Stimulated activated CD4-positive, alpha-beta T cell treated with anti-CD3 and anti-CD28 coated beads, Interleukin-1b, Interleukin-23, amount 100 ng/mL, for 4 hours (primary cell): ENCODE results near the gene CDK17.
"Not testable (repeated sequence)": the region's sequence is repeated elsewhere in the genome, so short reads cannot be mapped to it uniquely, and the experiment has no call there.

Source experiments
- DNase-seq, 2 donors: peaks; one replicate each; pipeline ENCODE4 v3.0.0-alpha.2; 2020; ENCODE audit warnings: low read depth in 2 of 2

CDK17 gene

DNA sequence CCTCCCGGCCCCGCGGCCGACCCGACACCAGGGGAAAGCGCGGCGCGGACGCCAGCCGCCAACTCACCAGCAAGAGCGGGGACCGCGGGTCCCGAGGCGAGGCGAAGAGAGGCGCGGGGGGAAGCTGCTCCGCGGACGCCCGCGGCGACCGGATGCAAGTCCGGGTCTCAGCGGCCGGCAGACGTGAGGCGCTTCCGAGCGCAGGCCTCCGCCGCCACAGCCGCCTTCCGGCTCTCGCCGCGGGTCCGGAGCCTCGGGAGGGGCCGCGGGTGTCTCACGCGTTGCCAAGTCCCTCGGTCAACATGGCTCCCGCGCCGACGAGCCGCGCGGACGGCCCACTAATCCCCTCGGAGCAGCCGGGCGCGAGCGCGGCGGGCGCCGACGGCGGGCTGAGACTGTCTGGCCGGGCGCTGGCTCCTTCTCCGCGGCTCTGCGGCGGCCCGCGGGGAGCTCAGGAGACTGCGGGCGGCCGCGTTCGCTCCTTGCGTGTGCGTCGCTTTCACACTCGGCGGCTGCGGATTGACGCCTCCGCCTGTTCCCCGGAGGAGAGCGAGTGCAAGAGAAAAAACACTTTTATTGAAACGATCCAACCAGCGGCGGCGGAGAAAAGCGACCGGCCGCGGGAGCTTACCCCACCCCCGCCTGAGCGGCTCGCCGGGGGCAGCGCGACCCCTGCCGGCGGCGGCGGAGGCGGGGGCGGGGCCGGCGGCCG lies at the start of gene CDK17:
TSS of gene CDK17 (minus strand) at position 521 of the 712 bp plus-strand sequence. CDS start 65,603 bp downstream, outside the sequence.
- peak; percentile 78 to 82 for DNase-seq

DNA sequence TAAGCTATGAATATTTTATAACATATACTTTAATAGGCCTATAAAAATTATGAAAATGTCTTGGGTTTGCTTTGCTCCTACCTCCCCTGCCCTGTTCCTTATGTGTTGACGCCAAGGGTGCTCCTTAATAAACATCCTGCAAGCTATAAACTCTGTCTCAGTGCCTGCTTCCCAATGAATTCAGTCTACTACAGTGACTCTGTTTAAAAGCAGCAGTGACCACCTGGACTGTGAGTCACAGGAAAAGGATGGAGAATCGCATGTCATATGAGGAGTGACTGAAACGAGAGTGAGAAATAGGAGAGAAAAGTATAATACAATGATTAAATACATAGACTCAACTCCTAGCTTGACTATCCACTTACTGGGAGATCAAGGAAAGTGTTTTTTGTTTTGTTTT lies 48.1 kb upstream of the CDK17 start:
- no peak for DNase-seq

DNA sequence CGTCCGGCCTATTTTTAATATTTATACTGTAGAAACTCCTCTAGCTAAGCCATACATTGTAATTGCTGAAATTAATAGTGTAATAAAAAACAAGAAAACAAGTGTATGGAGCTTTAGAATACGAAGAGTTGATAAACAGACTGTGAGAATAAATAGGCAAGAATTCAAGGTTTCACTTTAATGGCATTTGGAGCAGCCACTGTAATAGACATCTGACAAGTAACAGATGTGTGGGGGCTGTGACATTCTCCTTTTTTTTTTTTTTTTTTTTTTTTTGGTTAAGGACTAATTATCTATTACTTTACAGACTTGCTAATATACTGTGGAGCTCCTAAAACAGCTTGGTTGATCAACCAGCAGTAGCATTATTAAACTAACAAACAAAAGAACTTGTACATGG lies 47.0 kb upstream of the CDK17 start:
- DNase-seq: no peak

DNA sequence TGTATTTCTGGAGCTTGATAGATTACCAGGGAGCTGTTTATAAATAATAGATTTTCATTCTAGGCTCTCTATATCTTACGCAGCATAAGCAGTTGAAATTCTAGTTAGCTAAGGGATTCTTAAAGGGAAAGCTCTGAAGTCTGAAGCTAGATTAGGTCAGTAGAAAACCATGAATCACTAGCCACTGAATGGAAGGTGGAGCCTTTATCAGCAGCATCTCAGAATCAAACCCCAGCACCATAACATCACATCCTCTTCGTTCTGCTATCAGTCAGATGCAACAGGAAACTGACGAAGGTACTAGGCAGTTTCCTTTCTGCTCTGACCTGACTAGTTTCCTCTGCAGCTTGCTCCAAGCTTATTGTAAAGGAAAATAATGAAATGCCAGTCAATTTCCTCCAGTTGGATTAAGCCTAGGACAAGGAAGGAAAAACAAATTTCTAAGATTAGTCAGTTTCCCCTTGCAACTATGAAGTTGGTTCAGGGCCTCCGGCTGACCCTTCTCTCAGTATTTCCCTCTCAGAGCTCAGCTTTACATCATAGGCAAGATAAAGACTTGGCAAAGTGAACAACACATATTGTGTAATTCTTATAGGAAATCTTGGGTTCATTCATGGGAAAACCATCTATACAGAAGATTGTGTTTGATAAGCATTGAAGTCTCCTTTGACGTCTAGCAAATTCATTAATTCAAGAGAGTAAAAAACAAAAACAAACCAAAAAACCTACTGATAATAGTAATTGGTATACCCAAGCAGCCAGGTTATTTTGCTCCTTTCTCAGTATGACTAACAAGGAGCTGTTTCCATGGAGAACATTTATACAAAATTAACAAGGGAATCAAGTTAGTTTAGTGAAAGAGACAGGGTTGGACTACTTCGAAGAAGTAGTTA lies 45.7 kb upstream of the CDK17 start:
- DNase-seq: peak in 1 of 2 donors; percentile 52

DNA sequence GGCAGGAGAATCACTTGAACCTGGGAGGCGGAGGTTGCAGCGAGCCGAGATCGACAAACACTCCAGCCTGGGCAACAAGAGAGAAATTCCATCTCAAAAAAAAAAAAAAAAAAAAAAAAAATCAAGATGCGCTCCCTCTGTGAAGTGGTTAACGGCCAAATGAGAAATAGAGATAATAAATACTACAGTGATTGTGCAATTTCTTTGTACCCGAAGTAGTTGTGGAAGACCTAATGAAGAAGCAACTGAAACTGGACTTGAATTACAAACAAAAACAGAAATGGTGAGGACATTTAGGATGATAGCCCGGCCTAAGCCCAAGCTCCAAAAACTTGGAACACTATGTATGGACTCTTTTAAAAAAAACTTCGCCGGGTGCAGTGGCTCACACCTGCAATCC lies 44.2 kb upstream of the CDK17 start:
- no peak for DNase-seq

DNA sequence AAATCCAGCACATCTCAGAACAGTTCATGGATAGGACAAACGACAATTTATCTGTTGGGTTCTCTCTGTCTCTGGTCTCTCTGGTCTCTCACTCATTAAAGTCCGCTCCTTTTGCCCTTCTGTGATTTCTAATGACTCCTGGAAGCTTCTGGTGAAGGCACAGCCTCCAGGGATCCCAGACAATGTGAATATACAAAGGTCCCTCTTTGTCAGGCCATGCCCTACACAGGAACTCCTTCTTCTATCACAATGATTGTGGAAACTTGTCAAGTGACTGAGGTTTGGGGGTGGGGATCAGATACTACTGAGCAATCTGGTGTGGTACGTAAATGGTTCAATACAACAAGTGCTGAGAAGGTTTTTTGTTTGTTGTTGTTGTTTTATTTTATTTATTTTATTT lies 42.7 kb upstream of the CDK17 start:
- no peak for DNase-seq

DNA sequence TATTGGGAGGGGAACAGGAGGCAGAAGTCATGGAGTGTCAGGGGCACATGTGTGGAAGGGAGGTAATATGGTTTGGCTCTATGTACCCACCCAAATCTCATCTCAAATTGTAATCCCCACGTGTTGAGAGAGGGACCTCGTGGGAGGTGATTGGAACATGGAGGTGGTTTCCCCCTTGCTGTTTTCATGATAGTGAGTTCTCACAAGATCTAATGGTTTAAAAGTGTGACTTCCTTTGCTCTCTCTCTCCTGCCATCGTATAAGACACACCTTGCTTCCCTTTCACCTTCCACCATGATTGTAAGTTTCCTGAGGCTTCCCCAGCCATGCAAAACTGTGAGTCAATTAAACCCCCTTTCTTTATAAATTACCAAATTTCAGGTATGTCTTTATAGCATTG lies 41.6 kb upstream of the CDK17 start:
- DNase-seq: no peak

DNA sequence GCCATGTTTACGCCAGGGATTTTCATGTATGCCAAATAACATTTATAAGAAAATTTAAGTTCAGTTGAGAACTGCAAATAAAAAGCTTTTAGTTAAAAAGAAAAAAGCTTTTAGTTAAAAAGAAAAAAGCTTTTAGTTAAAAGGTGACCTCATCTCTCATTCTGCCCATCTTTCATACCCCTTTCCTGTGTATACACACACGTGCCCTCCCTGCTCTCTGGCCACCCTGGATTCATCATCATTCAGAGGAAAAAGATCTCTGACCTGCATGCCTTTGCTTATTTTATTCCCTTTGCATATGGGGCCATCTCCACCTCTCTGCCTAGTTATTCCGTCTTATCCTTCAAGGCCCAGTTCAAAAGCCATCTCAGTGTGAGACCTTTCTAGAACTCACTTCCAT lies 38.1 kb upstream of the CDK17 start:
- DNase-seq: no peak

DNA sequence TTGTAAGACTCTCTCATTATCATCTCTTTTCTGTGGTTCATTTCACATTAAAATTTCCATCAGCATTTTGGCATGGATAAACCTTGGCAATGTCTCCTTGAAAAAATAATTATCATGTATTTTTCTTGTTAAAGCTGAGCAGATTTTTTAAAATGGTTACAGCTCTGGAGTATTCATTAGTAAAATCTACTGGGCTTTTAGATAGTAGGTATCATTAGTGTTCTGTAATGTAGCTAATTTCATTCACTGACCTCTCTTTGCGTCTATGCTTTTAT lies 36.9 kb upstream of the CDK17 start:
- DNase-seq: no peak

DNA sequence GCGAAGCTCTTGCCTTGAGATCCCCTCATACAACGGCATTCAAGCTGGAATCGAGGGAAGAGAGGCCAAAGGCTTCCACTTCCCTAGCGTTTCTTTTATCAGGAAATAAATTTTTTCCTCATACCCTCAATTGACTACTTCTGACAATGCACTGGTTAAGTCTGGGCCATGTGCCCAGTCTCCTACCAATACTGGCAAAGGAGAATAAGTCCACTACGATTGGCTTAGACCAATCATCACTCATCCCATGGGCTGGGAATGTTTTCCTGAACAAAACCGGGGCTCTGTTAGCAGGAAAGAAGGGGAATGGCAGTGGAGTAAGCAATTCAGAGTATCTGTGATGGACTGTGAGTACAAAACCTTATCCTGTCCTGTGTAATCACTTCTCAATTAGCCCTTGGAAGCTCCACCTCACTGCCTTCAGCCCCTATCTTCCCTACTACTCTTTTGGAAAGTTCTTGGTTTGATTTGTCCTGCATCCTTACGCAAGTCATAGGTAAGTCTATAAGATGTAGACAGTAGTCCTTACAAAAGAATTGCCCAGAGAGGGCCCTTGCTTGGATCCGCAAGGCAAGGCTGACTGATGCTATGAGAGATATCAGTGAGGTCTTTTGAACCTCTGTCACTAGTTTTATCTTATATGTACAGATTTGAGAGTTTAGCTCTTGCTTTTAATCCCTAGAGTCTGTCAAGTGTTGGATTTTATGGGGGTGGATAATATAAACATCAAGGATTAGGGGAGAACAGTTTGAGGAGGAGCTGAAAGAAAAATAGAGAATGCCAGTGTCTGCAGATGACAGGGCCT lies 36.3 kb upstream of the CDK17 start:
- DNase-seq: no peak

DNA sequence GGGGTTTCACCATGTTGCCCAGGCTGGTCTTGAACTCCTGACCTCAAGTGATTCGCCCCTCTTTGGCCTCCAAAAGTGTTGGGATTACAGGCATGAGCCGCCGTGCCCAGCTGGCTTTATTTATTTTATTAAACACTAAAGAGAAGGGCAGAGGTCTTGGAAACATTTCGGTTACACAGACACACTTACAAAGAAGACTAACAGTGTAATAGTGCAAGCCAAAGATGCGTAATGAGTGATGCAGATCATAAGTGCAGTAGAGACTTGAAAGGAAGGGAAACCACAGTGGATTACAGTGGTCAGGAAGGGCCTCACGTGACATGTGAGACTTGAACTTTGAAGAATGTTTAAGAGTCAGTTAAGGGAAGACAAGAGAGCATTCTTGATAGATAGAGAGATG lies 33.9 kb upstream of the CDK17 start:
- DNase-seq: peak in 1 of 2 donors; percentile 52

DNA sequence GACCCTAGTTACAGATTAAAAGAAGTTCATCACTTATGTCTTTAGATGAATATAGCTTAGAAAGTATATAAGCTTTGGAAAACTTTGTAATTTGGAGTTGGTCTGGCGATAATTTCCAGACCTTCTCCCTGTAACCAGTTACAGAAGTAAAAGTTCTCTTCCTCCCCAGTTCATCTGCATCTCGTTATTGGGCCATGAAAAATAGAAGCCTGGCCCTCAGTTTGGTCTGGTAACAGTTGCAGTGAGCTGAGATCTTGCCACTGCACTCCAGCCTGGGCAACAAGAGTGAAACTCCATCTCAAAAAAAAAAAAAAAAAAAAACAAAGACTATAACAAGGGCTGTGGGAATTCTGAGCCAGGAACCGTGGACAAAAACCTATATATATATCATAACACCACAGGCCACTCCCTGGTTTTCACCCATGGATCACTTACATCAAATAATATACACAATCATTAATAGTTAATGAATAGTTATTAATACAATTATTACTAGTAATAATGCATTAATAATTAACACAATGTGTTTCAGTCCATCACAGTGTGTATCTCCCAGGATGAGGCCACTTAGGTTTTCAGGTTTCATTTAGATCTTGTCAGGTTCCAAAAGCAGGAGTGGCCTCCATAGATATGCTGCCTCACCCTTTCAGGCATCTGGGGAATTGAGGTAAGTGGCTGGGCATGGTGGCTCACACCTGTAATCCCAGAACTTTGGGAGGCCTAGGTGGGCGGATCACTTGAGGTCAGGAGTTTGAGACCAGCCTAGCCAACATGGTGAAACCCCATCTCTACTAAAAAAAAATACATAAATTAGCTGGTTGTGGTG lies 32.5 kb upstream of the CDK17 start:
- not testable (repeated sequence) for DNase-seq

DNA sequence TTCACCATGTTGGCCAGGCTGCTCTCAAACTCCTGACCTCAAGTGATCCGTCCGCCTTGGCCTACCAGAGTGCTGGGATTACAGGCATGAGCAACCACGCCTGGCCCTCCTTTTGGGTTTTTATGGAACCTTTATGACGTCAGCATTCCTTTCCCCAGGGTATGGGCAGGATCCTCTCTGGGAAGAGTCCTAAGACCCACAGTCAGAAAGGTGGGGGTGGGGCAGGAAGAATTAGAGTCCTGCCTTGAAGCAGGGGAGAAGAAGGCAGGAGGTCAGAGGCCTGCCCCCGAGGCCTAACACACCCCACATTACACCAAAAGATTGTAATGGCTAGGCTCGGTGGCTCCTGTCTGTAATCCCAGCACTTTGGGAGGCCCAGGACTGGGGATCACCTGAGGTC lies 30.8 kb upstream of the CDK17 start:
- DNase-seq: no peak

DNA sequence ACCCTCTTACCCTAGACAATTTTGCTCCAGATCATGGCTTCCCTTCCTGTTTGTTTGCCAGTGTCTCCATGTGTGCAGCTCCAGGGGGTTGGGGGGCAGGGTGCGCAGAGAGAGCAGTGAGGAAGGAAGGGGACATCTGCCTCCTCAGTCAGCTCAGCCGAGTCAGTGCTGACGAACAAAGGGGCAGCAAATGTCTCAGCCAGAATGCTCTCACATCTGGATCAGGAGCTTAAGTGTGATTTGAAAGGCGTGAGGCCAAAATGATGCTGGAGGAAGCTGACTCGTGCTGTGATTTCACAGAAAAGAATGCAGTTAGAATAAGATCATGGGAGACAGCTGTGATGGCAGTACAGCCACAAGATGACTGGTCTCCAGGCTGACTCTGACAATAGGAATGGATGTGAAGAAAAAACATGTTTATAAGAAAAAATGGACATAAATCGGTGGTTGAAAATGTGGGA lies 27.1 kb upstream of the CDK17 start:
- peak in 1 of 2 donors; percentile 5 for DNase-seq

DNA sequence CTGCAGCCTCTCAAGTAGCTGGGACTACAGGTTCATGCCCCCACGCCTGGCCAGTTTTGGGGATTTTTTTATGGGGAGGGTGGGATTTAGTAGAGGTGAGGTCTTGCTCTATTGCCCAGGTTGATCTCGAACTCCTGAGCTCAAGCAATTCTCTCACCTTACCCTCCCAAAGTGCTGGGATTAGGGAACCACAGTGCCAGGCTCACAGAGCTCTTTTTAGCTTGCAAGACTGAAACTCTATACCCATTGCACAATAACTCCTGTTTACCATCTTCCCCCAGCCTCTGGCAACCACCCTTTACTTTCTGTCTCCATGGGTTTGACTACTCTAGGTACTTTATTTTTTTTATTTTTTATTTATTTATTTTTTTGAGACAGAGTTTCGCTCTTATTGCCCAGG lies 25.7 kb upstream of the CDK17 start:
- DNase-seq: no peak

DNA sequence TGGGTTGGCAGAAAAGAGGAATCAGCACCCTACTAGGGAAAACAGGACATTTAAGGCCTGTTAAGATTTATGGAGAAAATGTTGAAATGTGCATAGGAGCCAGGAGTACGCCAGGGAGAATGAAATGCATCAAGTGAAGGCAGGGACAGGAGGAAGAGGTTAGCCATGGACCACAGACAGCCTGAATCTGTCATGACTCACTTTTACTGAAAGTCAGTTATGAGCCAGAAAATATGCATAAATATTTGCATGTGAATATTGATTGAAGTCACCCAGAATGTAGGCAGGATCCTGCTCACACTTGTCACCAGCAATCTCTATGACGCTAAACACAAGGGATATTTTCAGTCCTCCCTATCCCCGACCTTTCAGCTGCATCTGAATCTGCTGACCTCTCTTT lies 25.1 kb upstream of the CDK17 start:
- DNase-seq: no peak

DNA sequence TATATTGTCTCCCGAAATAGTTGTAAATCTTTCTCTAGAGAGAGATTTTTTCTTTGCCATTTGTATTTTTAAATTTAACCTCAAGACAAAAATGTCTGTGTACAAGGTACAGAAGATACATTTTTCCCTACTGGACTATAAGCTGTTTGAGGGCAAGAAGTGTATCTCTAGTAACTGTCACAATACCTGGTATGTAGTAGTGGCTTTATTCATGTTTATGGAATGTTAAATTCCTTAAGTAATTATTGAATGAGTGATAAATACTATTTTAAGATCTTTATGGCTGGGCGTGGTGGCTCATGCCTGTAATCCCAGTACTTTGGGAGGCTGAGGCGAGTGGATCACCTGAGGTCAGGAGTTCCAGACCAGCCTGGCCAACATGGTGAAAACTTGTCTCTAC lies 24.4 kb upstream of the CDK17 start:
- no peak for DNase-seq

DNA sequence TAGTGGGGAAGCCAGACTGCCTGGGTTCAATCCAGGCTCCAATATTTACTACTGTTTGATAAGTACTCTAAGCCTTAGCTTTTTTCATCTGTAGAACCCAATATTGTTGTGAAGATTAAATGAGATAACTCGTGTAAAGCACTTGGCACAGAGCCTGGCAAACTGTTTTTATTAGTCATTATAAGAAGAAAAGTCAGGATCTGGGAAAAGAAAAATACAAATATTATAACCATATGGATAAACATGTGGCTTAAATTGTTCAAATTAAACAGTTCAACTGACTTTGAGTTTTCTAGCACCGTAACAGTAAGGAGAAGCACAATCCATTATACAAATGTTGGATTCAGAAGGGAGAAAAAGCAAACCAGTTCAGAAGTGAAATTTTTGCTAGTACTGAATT lies 22.0 kb upstream of the CDK17 start:
- DNase-seq: no peak

DNA sequence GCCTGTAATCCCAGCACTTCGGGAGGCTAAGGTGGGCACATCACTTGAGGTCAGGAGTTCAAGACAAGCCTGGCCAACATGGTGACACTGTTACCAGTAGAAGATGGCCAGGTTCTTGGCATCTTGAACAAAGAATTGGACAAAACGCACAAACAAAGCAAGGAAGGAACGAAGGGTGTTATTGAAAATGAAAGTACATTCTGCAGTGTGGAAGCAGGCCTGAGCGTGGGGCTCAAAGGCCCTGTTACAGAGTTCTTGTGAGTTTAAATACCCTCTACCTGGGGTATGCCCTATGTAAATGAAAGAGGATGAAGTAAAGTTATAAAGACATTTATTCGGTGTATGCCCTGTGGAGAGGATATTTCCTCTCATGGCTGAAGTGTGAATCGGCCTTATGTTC lies 20.8 kb upstream of the CDK17 start:
- no peak for DNase-seq

DNA sequence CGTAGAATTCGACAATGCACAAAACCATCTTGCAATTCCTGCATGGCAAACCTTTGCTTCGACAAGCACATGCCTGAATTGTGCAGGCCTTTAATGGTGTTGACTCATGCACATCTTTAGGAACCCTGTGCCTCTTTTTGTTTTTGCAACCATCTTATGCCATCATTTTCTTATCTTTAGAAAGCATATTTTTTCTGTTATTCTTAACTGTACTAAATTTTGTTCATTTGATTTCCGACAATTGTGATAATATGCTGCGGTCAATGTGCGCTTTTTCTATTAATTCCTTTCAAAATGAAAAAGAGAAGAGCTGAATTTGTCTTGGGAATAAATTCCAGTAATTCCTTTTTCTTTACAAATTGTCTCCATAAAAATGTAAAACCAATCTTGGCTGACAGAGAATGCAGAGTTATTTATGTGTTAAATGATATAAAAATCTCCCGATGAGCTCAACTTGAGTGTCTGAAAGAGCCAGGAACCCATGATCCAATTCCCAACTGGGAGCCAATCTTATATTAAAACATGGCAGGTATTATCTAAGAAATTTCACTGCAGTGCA lies 20.1 kb upstream of the CDK17 start:
- DNase-seq: no peak

DNA sequence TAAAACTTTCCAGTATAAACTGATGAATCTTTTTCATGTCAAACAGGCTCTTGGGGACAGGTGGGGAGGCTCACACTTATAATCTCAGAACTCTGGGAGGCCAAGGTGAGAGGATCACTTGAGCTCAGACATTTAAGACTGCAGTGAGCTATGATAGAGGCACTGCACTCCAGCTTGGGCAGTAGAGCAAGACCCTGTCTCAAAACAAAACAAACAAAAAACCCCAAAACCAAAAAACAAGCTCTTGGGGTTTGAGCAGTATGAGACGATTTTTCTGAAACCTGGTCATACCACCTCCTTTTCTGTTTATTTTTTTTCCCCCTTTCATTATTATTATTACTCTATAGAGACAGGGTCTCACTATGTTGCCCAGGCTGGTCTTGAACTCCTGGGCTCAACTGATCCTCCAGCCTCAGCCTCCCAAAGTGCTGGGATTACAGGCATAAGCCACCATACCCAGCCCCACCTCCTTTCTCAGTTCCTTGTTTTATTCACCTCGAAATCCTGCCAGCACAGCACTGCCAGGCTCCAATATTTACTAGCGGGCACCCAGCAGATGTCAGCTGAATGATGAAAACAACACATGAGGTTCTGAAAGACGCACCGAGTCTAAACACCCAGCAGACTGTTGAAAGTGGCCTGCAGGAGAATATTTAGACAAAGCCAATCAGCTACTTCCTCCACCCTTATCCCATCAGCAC lies 19.5 kb upstream of the CDK17 start:
- no peak for DNase-seq
